GM19438 (cell line): ENCODE results near the gene EVI2B.
"Not testable (repeated sequence)": the region's sequence is repeated elsewhere in the genome, so short reads cannot be mapped to it uniquely, and the experiment has no call there.

ENCODE experiments used
- ATAC-seq: cut with Tn5 transposase; IDR thresholded peaks from one replicate; pipeline ENCODE4 v1.9.1; 2021; ENCODE audit warnings: low read depth; ENCODE audit not compliant: unreplicated experiment

The EVI2B gene

GRCh38 chr17:31273516-31273915 is 40.3 kb downstream of the EVI2B start:
- no peak for ATAC-seq

DNA sequence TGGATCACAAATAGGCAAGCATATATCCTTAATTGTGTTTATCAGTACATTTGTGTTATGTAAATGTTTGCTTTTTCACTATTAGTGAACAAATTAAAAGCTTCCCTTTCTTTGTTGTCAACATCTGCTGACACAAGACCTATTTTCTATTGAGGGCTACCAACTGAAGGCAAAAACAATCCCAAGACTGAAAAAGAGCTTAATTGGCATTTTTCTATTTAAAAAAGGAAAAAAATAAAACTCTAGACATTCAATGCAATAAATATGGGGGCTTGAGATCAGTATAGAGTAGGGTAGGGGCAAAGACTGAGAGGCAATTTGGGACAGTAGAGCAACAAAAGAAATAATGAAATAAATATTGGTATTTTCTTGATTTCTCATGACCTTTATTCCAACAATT is 41.1 kb downstream of the EVI2B start:
- no peak for ATAC-seq

- ATAC-seq = no peak
Measured at GRCh38 chr17:31272236-31272635, 41.6 kb downstream of the EVI2B start.

GRCh38 chr17:31269578-31269983 is 44.3 kb downstream of the EVI2B start:
- no peak for ATAC-seq

- no peak for ATAC-seq
Measured at GRCh38 chr17:31269036-31269577, 44.7 kb downstream of the EVI2B start.

DNA sequence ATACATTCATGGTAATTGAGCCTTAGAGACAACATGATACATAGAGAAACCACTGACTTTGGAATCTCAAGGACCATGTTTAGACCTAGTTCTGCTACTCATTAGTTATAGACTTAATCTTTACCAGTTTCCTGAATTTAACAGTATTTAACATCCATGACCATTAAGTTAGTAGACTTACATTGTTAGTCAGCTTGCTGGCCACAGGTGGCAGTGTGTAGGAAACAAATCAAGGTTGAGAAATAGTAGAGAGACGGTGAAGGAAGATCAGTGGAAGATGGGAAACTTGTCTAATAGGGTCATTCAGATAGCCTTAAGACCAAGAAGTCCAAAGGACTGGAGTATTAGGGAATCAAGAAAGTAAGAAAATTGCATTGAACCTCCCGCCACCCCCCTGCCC is 47.8 kb downstream of the EVI2B start:
- no peak for ATAC-seq

- not testable (repeated sequence) for ATAC-seq
Measured at GRCh38 chr17:31262923-31263322, 50.9 kb downstream of the EVI2B start.

- ATAC-seq = no peak
Measured at GRCh38 chr17:31261601-31262000, 52.3 kb downstream of the EVI2B start.

DNA sequence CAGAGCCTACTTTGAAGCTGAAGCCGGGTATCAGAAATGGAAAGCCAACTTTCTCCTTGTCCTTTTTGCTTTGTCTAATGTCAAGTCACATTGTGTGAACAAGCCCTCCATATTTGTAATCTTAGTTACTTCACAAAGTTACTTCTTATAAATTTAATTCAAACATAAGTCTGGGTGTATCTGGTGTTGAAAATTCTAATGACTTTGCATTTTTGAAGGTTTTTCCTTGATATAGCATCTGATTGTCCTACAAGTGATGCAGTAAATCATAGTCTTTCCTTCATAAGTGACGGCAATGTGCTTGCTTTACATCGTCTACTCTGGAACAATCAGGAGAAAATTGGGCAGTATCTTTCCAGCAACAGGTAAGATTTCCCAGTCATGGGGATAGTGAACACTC is 53.7 kb downstream of the EVI2B start:
- no peak for ATAC-seq

DNA sequence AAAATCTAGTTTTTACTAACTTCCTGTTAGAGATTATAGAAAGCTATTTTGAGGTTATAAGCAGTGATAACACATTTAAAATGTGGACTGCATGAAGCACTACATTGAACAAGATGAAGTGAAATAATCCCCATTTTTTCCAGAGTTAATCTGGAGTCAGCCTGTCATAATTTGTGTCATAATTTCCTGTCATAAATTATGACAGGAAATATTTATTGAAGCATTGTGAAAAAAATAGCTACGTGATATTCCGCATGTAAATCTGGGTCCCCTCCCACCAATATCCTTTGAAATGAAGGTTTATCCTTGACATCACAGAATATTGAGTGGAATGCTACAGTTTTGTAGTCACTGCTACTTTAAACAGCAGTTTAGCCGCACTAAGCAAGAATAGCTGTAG is 56.9 kb downstream of the EVI2B start:
- ATAC-seq = no peak

- no peak for ATAC-seq
Measured at GRCh38 chr17:31254654-31255053, 59.2 kb downstream of the EVI2B start.
